HG03159 (cell line): ENCODE results near the gene S1PR1.

Experiments used
- ATAC-seq: cut with Tn5 transposase; IDR thresholded peaks from one replicate; pipeline ENCODE4 v1.9.1; 2021; ENCODE audit warnings: mild to moderate bottlenecking, moderate library complexity; ENCODE audit not compliant: unreplicated experiment

Gene S1PR1

DNA sequence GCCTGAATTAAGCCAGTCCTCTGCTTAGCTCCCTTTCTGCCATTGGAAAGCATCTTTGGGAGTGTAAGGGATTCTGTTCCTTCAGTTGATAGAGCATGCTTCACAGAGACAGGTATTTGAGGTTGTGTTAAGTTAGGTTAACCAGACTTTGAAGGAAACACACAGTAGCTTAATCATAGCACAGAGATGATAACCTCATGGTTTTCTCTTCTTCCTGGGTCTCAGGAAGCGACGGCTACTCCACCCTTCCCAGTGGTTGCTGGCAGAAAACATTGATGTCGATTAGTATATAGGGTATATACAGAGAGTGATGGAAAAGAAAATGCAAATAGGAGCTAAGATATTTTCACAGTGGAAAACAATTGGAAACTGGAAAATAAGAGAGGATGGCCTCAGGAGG is 42.0 kb downstream of the S1PR1 start:
- no peak for ATAC-seq

DNA sequence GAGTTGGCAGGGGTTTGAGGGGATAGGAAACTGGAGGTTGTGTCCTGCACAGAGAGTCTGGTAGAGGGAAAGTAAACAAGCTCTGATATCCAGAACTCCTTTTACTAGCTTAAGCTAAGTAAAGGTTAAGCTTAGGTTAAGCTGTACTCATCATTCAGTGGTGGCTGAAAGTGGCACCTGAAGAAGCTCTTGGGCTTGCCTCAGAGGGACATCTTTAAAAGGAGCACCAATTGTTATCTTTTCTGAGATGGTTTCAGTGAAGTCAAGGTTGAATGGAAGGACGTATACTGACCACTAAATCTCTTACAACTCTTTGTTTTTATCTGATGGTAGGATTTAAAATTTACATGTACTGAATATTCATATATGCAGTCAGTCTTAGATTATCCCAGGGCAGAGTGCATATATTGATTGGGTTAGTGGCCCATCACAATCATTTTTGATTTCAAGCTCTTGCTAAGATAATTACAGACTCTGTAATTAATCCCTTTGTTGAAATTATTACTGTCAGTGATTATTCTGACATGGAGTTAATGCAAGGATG is 43.3 kb downstream of the S1PR1 start:
- ATAC-seq, result no peak

DNA sequence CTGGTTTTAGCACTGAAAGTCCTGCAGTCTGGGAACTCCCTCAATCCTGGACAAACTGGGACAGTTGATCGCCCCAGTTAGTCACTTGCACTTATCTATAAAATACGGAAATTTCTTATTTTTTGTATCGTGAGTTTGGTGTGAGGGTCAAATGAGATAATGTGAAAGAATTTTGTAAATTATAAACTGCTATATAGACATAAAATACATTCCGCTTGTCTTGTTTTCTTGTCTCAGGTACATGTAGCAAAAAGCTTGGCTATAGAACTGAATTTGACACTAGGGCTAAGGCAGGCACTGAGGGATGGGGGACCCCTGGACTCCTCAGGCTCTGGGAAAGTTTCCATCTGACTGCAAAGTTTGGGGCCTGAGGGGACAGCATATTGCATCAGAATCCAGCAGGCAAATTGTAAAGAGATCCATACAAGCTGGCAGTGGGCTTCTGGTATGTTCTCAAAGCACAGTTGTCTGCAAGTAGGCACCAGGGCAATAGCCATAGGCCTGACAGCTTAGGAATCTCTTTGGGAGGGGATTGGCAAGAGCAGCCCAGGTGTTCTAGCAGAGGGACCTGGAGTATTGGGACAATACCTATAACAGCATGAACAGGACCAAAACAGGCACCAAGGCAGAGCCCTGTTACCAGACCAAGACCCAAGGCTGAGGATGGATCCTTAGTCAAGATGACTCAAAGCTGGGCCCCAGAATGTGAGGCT is 44.3 kb downstream of the S1PR1 start:
- ATAC-seq, result no peak

DNA sequence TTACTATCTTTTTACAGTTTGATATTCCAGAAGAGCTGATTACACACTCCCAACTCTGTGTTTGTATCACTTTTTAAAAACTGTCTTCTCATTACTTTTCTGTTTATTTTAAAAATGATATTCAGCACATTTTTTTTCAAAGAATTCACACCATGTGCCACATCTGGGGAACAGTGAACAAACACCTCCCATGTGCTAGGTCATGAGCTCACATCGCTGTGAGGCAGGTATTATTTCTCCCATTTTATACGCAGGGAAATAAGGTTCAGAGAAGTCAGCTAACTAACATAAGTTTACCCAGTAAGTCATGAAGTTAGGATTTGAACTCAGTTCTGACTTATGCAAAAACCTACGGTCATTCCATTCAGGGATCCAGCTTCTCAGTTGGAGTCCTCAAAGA is 44.9 kb downstream of the S1PR1 start:
- ATAC-seq, result no peak

DNA sequence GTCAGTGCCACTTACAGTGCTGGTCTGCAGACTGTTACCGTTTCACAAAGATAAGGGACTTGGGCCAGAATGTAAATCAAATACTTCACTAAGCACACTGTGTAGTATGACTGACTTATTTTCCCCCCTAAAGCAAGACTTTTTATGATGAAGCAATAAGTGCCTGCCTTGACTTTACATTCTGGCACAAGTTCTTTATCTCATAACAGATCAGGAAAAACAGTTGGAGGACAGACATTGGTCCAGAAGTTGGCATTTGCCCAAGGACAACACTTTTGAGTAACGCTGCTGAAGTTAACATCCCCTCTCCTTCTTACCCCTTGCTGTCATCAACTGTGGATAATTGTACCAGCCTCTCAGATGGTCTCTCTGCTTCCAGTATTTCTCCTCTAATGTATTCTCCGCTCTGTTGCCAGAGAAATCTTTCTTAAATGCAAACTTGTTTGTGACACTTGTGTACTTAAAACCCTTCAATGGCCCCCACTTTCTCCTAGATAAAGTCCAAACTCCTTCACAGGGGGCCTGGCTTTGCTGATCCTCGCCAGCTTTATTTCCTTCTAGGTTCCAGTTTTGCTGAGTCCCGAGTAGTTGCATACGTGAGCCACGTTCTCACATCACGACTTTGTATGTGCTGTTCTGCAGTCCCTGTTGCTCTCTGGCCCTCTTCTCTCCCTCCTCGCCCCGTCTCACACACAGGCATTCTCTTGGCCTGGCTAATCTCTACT is 45.7 kb downstream of the S1PR1 start:
- ATAC-seq, result no peak

DNA sequence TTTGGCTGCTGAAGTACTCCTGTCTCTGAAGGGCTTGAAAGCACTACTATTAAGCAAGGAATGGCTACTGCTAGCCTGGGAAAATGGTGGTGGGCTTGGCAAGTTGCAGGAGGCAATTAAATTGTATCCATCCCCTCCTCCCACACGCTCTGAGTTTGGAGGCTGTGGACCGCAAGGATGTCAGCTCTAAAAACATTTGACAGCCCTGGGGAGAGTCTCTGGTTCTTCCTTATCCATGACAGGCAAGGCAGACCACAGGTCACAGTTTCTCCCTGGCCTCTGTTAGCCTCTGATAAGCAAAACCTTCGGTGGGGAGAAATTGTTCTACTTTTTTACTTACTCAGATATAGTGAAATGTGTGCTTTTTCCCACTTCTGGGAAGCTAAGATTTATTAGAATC is 46.6 kb downstream of the S1PR1 start:
- no peak for ATAC-seq

DNA sequence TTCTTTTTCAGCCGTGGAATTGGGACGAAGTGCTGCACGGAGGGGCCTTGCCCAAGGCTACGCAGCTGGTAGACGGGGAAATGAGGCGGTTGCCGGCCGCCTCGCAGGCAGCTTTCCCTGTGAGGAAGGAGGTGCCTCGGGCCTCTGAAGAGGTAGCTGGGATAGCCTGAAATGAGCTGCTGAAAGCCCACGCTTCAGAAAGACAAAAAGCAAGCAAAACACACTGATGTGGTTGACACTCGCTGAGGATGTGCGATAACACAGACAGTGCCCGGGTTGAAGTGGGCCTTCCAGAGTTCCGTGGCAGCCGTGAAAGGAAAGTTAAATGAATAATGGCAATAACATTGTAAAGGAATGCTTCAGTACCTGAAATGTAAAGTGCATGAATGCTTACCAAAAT is 47.2 kb downstream of the S1PR1 start:
- ATAC-seq, result no peak

DNA sequence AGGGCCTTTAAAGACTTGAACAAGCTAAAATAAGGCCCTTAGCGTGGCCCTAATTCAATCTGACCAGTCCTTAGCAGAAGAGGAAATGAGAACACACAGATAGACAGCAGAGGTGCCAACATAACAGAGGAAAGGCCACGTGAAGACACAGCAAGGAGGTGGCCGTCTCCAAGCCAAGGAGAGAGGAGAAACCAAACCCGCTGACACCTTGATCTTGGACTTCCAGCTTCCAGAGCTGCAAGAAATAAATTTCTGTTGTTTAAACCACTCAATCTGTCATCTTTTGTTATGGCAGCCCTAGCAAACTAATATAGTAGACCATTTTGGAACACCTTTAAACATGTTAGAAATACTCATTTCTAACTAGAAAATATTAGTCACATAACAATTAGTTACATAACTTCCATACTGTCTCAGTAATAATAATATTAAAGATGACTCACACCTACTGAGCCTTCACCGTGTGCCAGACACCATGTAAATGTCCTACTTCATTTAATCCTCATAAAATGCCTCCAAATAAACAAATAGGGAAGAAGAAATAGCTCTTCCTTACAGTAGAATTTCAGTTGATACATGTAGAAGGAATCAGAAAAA is 47.9 kb downstream of the S1PR1 start:
- ATAC-seq, result no peak

DNA sequence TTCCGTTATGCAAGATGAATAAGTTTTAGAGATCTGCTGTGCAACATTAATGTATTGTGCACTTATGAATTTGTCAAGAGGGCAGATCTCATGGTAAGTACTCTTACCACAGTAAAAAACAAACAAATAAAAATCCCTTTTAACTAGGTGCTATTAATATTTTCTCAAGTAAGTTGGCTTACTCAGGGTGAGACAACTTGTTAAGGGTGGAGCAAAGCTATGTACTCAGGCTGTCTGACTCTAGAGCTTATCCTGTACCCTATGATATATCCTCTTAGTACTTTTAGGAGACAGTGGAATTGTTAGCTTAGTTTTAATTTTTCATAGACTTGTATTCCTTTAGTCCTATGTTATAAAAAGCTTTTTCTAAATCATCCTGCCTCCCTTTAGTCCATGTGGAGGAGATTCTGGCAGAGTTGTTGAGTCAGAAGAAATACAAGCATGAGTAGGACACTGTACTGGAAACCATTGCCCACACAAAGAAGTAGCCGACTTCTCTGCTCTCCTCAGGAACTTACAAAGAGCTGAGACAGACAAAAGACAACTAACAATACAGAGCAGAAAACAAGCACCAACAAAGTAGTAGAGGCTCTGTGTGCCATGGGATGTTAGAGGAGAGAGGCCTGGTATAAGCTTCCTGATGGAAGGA is 49.2 kb downstream of the S1PR1 start:
- ATAC-seq, result no peak

DNA sequence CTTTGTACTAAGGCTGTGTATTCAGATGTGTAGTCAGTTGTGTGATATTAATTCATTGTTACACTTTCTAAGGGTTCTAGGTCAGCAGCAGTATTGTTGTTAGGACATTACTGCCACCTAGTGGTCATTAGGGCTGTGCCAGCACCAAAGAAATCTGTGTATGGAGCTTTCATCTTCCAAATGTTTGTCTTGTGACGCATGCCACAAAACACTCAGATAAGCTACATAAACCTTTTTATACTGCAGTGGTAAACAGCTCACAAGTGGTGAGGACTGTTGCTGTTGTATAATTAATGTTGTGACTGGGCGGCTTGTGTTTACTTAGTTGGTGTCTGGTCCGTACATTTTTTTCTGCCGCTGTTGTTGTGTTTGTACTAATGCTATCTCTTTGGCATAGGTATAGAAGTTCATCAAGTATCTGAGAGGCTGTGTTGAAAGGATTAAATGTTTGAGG is 51.7 kb downstream of the S1PR1 start:
- peak; percentile 45 for ATAC-seq

DNA sequence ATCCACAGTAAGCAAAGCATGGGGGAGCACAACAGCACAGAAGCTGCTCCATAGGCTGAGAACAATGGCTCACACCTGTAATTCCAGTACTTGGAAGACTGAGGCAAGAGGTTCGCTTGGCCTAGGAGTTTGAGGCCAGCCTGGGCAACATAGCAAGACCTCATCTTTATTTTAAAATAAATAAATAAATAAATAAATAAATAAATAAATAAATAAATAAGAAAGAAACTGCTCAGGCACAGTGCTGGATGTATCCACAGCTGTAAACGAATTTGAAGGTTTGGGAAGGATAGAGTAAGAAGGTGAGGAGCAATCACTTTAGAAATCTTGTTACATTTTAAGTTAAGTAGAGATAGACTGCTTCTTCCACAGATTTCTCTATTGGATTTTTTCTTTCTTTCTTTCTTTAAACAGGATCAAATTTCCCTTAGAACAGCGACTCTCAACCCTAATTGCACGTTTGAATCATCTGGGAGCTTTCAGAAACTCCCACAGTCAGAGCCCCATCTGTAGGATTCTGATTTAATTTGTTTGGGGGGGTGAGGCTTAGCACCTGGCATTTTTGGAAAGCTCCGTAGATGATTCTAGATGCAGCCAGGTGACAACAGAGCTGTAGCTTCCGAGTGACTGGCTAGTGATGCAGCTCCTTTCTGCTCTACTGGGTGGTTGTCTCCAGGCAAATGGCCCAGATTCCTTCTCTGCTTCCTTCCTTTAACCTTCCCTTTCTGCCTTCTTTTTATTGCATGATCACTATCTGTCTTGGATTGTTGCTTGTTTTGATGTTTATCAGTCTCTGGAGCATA is 53.5 kb downstream of the S1PR1 start:
- ATAC-seq, result no peak
